Right cardiac atrium (tissue), 5 donors: ENCODE data around the gene NLGN4X. TPM values are rescaled to one million over a fixed set of nuclear protein-coding genes. Genes with fewer than 3 reads are reported as not detected.

Experiments used
- ATAC-seq, 2 donors: fragments of 200-7000 bp; cut with Tn5 transposase; one replicate each; pipeline versions ENCODE4 v1.8.0 to v1.9.1; 2020; ENCODE audit warnings: moderate library complexity in 2 of 2, mild to moderate bottlenecking in 1 of 2
- DNase-seq, 3 donors: peaks; one replicate each; pipeline ENCODE4 v3.0.0-alpha.2; 2020
- H3K27ac ChIP-seq: one replicate; pipeline ENCODE4 v1.5.1; 2013; ENCODE audit warnings: mild to moderate bottlenecking, low read length, control low read depth, moderate library complexity
- H3K27me3 ChIP-seq: one replicate; pipeline ENCODE4 v1.6.1; 2013; ENCODE audit not compliant: control insufficient read depth, insufficient read depth
- H3K4me1 ChIP-seq: one replicate; pipeline ENCODE4 v1.6.1; 2013; ENCODE audit warnings: low read length; ENCODE audit not compliant: control insufficient read depth, insufficient read depth
- H3K4me3 ChIP-seq: one replicate; pipeline ENCODE4 v1.5.1; 2013; ENCODE audit warnings: low read length, control low read depth
- H3K9me3 ChIP-seq: one replicate; pipeline ENCODE4 v1.6.1; 2013; ENCODE audit warnings: low read length; ENCODE audit not compliant: control insufficient read depth
- WGBS: extraction: QIAGEN DNeasy Blood & Tissue Kit; methylation state at CpG from one replicate; pipeline ENCODE4 v1.1.7; 2013; 5-methylcytosine and 5-hydroxymethylcytosine counted together
- intact Hi-C, 4 donors: fragments of 100-400 bp; cut with DNase I; formaldehyde crosslinking; loops; one replicate each; pipeline versions ENCODE4 v1.11.0 to v1.14.0; 2022 to 2023
- polyA plus RNA-seq: library from polyadenylated mRNA; stranded (reverse); fragments of 200-250 nt; gene quantifications from one replicate; pipeline ENCODE4 v1.2.3, GENCODE V29; 2013
- total RNA-seq, 4 donors: library from RNA; stranded (reverse); fragmentation: NEBNext Ultra II Directional; extraction: Animal tissue kit (Norgen Biotek cat#: 25700); gene quantifications; one replicate each; pipeline ENCODE4 v1.2.1, GENCODE V29; 2021
- donor health status: healthy with polysubstance abuse.
- donor health status: DM: no; HTN: yes; CAD: no.
- donor health status: DM: no; HTN: no; CAD: no.
- donor health status: DM: no; HTN: yes; CAD: no; lungs with severe emphysema.
- donor health status: DM: yes; HTN: yes; CAD: no.

Gene NLGN4X
- total and polyA plus RNA-seq, 5 donors, result 2.4 to 10.0 (median 6.7) TPM

- ATAC-seq (no peak), DNase-seq (no peak)
- Histone ChIP-seq H3K27me3 (no peaks in the 10 kb centered on the region), H3K4me1 (no peaks in the 10 kb centered on the region), H3K4me3 (no peak overlapping the region), H3K9me3 (no peaks in the 10 kb centered on the region), H3K27ac (no peak overlapping the region)
- 81% methylated on average over 7 of the region's 7 CpGs for WGBS
- intact Hi-C loops, result no loop called here
These were observed 358.9 kb downstream of the NLGN4X start for GRCh38 chrX:5869786-5870185.

GRCh38 chrX:5867778-5868177 lies 360.9 kb downstream of the NLGN4X start:
- Histone ChIP-seq H3K9me3 (no peaks in the 10 kb centered on the region), H3K4me3 (no peak overlapping the region), H3K27ac (no peak overlapping the region), H3K4me1 (no peaks in the 10 kb centered on the region), H3K27me3 (no peaks in the 10 kb centered on the region)
- WGBS, result 85% methylated on average over 2 of the region's 2 CpGs
- ATAC-seq, result no peak
- intact Hi-C loops, result no loop called here
- no peak for DNase-seq

GRCh38 chrX:5857232-5857631 lies 371.4 kb downstream of the NLGN4X start:
- Histone ChIP-seq H3K27ac (no peak overlapping the region), H3K4me3 (no peak overlapping the region), H3K27me3 (no peaks in the 10 kb centered on the region), H3K9me3 (no peaks in the 10 kb centered on the region), H3K4me1 (no peaks in the 10 kb centered on the region)
- intact Hi-C loops, result no loop called here
- DNase-seq (no peak), ATAC-seq (no peak)
- WGBS, result 43% methylated on average over 6 of the region's 6 CpGs

GRCh38 chrX:5852941-5853340 lies 375.7 kb downstream of the NLGN4X start:
- Histone ChIP-seq H3K27ac (no peak overlapping the region), H3K27me3 (no peaks in the 10 kb centered on the region), H3K4me1 (no peaks in the 10 kb centered on the region), H3K9me3 (no peaks in the 10 kb centered on the region), H3K4me3 (no peak overlapping the region)
- intact Hi-C loops, result no loop called here
- 76% methylated on average over 2 of the region's 2 CpGs for WGBS
- DNase-seq, result no peak
- ATAC-seq, result no peak

- WGBS, result 89% methylated on average over 2 of the region's 2 CpGs
- Histone ChIP-seq H3K27ac (no peak overlapping the region), H3K27me3 (no peaks in the 10 kb centered on the region), H3K4me3 (no peak overlapping the region), H3K9me3 (no peaks in the 10 kb centered on the region), H3K4me1 (no peaks in the 10 kb centered on the region)
- DNase-seq, result no peak
- no peak for ATAC-seq
- intact Hi-C loops, result no loop called here
These were observed 386.1 kb downstream of the NLGN4X start for GRCh38 chrX:5842601-5843000.
